GM18867 (cell line): ENCODE measurements around the gene PREX1.
"Not testable (repeated sequence)": the region's sequence is repeated elsewhere in the genome, so short reads cannot be mapped to it uniquely, and the experiment has no call there.

Source experiments
- ATAC-seq: cut with Tn5 transposase; IDR thresholded peaks from one replicate; pipeline ENCODE4 v1.9.1; 2021; ENCODE audit warnings: mild to moderate bottlenecking, moderate library complexity; ENCODE audit not compliant: unreplicated experiment

Gene PREX1

DNA sequence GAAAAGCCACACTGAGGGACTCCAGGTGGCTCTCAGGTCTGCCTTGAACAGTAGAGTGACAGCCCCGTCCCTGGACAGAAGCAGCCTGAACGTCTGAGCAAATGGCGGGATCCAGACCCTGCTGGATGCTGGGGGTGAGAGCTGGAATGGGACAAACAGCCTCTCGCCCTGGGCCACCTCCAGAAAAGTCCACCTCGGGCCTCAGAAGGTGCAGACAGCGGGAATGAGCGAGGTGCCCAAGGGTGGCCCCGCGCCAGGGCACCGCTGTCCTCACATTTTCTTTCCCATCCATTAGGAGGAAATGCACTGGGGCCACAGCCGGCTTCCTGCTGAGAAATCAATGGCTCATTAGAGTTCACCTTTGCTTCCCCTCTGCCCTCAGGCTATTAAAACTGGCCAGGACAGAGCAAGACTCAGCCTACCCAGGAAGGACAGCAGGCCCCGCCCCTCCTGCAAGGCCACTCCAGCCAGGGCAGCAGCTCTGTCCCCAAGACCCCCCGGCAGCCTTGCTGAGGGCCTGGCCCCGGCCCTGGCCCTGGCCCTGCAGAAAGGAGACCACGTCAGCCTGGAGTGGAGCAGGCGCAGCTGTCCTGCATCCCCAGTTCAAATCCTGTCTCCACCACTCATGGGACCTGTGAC, 229.4 kb downstream of the PREX1 start:
- ATAC-seq: not testable (repeated sequence)

GRCh38 chr20:48597521-48598302, 230.1 kb downstream of the PREX1 start:
- no peak for ATAC-seq

DNA sequence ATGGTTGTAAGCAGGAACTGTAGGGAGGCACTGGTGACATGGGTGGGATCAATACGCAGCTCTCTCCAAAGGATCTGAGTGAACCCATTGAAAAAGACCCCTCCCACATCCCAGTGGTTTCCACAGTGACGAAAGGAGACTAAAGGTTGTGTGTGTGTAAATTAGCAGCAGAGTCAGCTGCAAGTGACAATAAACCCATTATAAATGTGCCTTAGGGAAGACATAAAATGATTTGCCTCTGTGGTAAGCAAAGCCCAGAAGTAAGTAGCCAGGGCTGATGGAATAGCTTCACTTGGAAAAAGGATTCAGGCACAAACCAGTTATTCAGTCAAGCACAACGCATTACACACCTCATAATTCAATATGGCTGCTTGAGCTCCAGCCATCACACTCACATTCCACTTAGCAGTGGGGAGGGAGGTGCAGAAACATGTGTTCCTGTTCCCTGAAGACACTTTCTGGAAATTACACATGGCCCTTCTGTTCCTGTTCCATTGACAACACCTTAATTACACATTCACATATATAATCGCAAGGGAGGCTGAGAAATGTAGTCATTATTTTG, 231.4 kb downstream of the PREX1 start:
- ATAC-seq: no peak

- ATAC-seq: no peak
These were observed 232.1 kb downstream of the PREX1 start for GRCh38 chr20:48595495-48596333.

- no peak for ATAC-seq
These were observed 233.3 kb downstream of the PREX1 start for GRCh38 chr20:48594533-48594932.

DNA sequence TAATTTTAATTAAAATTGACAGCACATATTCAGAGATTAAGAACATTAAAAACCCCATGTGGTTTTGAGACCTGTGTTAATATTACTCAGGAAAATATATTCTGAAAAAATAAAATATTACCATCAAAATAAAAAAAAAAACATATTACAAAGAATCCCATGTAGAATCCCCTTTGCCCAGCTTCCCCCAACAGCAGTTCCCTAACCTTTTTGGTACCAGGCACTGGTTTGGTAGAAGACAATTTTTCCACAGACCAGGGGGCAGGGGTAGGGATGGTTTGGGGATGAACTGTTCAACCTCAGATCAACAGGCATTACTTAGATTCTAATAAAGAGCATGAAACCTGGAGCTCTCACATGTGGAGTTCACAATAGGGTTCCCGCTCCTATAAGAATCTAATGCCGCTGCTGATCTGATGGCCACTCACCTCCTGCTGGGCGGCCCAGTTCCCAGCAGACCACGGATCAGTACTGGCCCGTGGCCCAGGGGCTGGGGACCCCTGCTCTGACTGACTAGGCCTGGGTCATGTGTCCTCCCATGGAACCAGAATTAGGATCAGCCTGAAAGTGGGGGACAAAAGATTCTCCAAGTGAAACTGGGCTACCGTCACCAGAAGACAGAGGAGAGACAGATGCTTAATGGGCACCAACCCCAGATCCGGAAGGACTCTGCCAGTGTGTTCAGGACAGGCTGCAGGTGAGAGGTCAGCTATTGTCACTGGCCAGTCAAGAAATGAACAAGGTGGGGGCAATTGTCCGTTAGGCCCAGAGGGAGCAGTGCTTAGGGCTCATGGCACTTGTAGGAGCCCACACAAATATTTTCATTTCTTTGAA, 235.5 kb downstream of the PREX1 start:
- ATAC-seq: no peak

- no peak for ATAC-seq
These were observed 241.1 kb downstream of the PREX1 start for GRCh38 chr20:48586730-48587129.

GRCh38 chr20:48585061-48585870, 242.5 kb downstream of the PREX1 start:
- ATAC-seq: no peak

DNA sequence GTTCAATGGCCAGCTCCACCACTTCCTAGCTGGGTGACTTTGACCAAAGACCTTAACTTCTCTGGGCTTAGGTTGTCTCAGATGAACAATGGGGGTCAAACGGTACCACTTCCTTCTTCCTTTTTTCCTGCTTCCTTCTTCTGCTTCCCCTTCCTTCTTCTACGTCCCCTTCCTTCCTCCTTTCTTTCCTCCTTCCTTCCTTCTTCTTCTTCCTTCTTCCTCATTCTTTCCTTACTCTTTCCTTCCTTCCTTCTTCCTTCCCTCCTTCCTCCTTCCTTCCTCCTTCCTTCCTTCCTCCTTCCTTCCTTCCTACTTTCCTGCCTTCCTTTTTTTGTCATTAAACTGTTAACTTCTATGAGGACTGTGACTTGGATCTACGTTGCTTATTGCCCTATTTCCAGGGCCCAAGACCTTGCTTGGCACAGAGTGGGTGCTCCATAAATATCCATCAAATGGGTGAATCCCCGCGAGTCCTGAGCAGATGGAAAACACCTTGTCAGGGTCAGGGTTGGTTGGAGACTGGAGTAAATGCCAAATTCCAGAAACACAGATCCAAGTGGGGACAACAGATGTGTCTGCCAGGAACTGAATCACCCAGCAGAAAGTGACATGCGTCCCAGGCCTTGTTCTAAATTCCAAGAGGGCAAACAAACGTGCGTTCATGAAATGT, 243.3 kb downstream of the PREX1 start:
- no peak for ATAC-seq

DNA sequence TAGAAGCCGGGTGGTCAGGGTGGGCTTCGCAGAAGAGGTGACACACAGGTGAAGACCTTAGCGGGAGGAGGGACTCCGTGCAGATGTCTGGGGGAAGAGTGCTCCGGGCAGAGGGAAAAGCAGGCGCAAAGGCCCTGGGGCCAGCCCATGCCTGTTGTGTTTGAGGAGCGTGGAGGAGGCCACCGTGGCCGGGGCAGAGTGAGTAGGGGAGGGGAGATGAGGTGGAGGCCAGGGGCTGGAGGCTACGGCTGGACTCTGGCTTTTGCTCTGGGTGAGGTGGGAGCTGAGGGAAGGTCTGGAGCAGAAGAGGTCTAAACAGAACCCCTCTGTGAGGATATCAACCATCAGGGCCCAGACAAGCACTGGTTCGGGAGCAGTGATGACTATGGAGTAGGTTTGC, 244.0 kb downstream of the PREX1 start:
- ATAC-seq: no peak

DNA sequence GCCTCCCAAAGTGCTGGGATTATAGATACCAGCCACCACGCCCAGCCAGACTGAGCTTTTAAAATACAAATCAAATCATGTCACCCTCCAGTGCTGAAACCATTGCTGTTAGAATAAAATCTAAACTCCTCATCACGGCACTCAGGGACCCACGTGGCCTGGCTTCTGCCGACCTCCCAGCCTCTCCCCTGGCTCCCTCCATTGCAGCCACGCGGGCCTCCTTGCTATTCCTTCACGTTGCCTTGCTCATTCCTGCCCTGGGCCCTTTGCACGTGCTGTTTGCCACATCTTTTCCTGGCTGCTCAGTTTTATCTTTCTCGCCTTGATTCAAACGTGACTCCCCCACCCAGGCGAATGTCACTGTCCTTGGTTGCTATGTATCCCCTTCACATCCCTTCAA, 244.6 kb downstream of the PREX1 start:
- no peak for ATAC-seq

- no peak for ATAC-seq
These were observed 245.2 kb downstream of the PREX1 start for GRCh38 chr20:48582673-48582985.

GRCh38 chr20:48581167-48581566, 246.6 kb downstream of the PREX1 start:
- ATAC-seq: no peak

- no peak for ATAC-seq
These were observed 249.3 kb downstream of the PREX1 start for GRCh38 chr20:48578397-48579098.

DNA sequence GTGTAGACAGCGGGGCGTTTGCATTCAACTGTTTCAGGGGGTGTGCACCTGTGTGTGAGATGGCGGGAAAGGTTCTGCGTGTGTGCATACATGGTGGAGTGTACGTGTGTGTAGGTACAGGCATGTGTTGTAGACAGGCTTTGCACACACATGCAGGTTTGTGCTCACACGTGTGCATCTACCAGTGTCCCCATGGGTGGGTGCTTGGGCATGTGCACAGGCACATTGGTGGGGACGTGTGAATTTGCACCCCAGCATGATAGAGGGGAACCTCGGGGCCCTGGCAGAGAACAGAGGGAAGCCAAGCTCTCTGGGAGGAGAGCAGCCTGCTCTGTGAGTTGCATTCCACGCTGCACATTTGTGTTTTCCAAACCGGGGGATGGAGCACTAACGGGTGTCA, 250.2 kb downstream of the PREX1 start:
- no peak for ATAC-seq

- ATAC-seq: no peak
These were observed 253.4 kb downstream of the PREX1 start for GRCh38 chr20:48574383-48574782.
